Activated CD8-positive, alpha-beta T cell treated with anti-CD3 and anti-CD28 coated beads for 36 hours (primary cell): ENCODE data around the gene ABAT. TPM values are rescaled to one million over a fixed set of nuclear protein-coding genes. Genes with fewer than 3 reads are reported as not detected.

Experiments
- ATAC-seq: fragments of 200-7000 bp; cut with Tn5 transposase; one replicate; pipeline ENCODE4 v1.10.0; 2021; ENCODE audit warnings: mild to moderate bottlenecking, moderate library complexity
- CTCF ChIA-PET: fragments of 350-600 bp; sonication (Branson Sonifier 250); formaldehyde crosslinking; loops from one replicate; lab custom pipeline; 2021; ENCODE audit warnings: antibody characterized with exemption; lab: Charles Lee
- POLR2A ChIA-PET: fragments of 350-600 bp; sonication (Branson Sonifier 250); formaldehyde crosslinking; loops from one replicate; lab custom pipeline; 2021; ENCODE audit warnings: antibody characterized with exemption; lab: Charles Lee
- DNase-seq: peaks from one replicate; pipeline ENCODE4 v3.0.0-alpha.2; 2020
- H3K27ac Mint-ChIP-seq: one replicate; pipeline ENCODE4 v1.8.0; 2021; ENCODE audit warnings: mild to moderate bottlenecking, mixed read lengths
- H3K27me3 Mint-ChIP-seq: one replicate; pipeline ENCODE4 v1.8.0; 2021; ENCODE audit warnings: mixed read lengths
- H3K36me3 Mint-ChIP-seq: one replicate; pipeline ENCODE4 v1.8.0; 2021; ENCODE audit warnings: low read depth, mixed read lengths
- H3K4me1 Mint-ChIP-seq: one replicate; pipeline ENCODE4 v1.8.0; 2021; ENCODE audit warnings: low read depth, mixed read lengths
- H3K4me3 Mint-ChIP-seq: one replicate; pipeline ENCODE4 v1.8.0; 2021; ENCODE audit warnings: mild to moderate bottlenecking, moderate library complexity, mixed read lengths
- H3K9me3 Mint-ChIP-seq: one replicate; pipeline ENCODE4 v1.8.0; 2021; ENCODE audit warnings: mixed read lengths
- CTCF ChIP-seq: fragments of 200-600 bp; IDR thresholded peaks from one replicate; pipeline ENCODE4 v1.8.0; 2022; ENCODE audit warnings: antibody characterized with exemption, mild to moderate bottlenecking
- intact Hi-C: fragments of 100-400 bp; cut with micrococcal nuclease; formaldehyde crosslinking; loops from one replicate; pipeline ENCODE4 v1.10.0; 2022
- total RNA-seq, 2 experiments: library from RNA; stranded (reverse); gene quantifications; one replicate each; pipeline ENCODE4 v1.2.3, GENCODE V29; 2021

The ABAT gene
- total RNA-seq, 2 experiments from 2014 or later: 5.1 TPM

GRCh38 chr16:8642146-8642545, 32.3 kb upstream of the ABAT start:
- Mint-ChIP-seq H3K9me3 (no peaks in the 10 kb centered on the region), H3K27me3 (no peaks in the 10 kb centered on the region), H3K4me3 (no peak overlapping the region), H3K27ac (no peak overlapping the region), H3K36me3 (peaks cover 57% of the 10 kb centered on the region), H3K4me1 (peaks cover 10% of the 10 kb centered on the region)
- ChIA-PET POLR2A (interaction anchor here (0.9 to 1.3 kb wide), 2 partner anchors 32 to 227 kb away, joined by 3 read pairs; partner anchors contain the start of gene CARHSP1), CTCF (no interaction called here)
- ATAC-seq (no peak), DNase-seq (no peak)
- TF ChIP-seq CTCF: no peak
- intact Hi-C loops: no loop called here

- H3K27ac Mint-ChIP-seq: peak overlapping the region; percentile 62
- no peaks in the 10 kb centered on the region for H3K27me3 Mint-ChIP-seq
- ATAC-seq: peak; percentile 85
- ChIA-PET CTCF (interaction anchor here (0.7 to 1.7 kb wide), 3 partner anchors 23 to 157 kb away, joined by 4 to 9 read pairs (median 4); partner anchors contain the start of gene METTL22), POLR2A (no interaction called here)
- no peak overlapping the region for H3K4me3 Mint-ChIP-seq
- intact Hi-C loops: no loop called here
- peaks cover 59% of the 10 kb centered on the region for H3K36me3 Mint-ChIP-seq
- no peak for TF ChIP-seq CTCF
- peak; percentile 44 for DNase-seq
- peaks cover 10% of the 10 kb centered on the region for H3K4me1 Mint-ChIP-seq
- no peaks in the 10 kb centered on the region for H3K9me3 Mint-ChIP-seq
Measured at GRCh38 chr16:8644211-8645140, 29.9 kb upstream of the ABAT start.

GRCh38 chr16:8645141-8645521, 29.3 kb upstream of the ABAT start:
- ATAC-seq (no peak), DNase-seq (no peak)
- CTCF ChIA-PET: interaction anchor here (0.7 to 1.7 kb wide), 4 partner anchors 24 to 291 kb away, joined by 3 to 9 read pairs (median 4); partner anchors contain the start of gene METTL22
- Mint-ChIP-seq H3K4me3 (no peak overlapping the region), H3K27me3 (no peaks in the 10 kb centered on the region), H3K9me3 (no peaks in the 10 kb centered on the region), H3K27ac (peak overlapping the region; percentile 62), H3K4me1 (peaks cover 10% of the 10 kb centered on the region), H3K36me3 (peaks cover 54% of the 10 kb centered on the region)
- intact Hi-C loops: no loop called here
- no peak for TF ChIP-seq CTCF
- POLR2A ChIA-PET: no interaction called here

- Mint-ChIP-seq H3K27me3 (no peaks in the 10 kb centered on the region), H3K36me3 (peaks cover 54% of the 10 kb centered on the region), H3K4me1 (peaks cover 10% of the 10 kb centered on the region), H3K4me3 (no peak overlapping the region), H3K27ac (no peak overlapping the region), H3K9me3 (no peaks in the 10 kb centered on the region)
- DNase-seq (no peak), ATAC-seq (no peak)
- intact Hi-C loops: no loop called here
- POLR2A ChIA-PET: interaction anchor here (1.5 kb wide), 1 partner anchor 24 kb away, joined by 3 read pairs; no protein-coding TSS in a partner anchor
- CTCF ChIA-PET: interaction anchor here (1.0 to 1.4 kb wide), 3 partner anchors 25 to 291 kb away, joined by 3 to 4 read pairs (median 3); no protein-coding TSS in a partner anchor
- no peak for TF ChIP-seq CTCF
Measured at GRCh38 chr16:8645831-8646230, 28.6 kb upstream of the ABAT start.
